Smooth muscle cell of the brain vasculature (primary cell): ENCODE measurements around the gene SIK2.
"Not testable (repeated sequence)": the region's sequence is repeated elsewhere in the genome, so short reads cannot be mapped to it uniquely, and the experiment has no call there.

Experiments
- DNase-seq: peaks from one replicate; pipeline ENCODE4 v3.0.0-alpha.2; 2012; ENCODE audit warnings: low read depth, low spot score

Gene SIK2

GRCh38 chr11:111658493-111658892, 56.2 kb downstream of the SIK2 start:
- not testable (repeated sequence) for DNase-seq

GRCh38 chr11:111659201-111660115, 57.2 kb downstream of the SIK2 start:
- no peak for DNase-seq

GRCh38 chr11:111660822-111661221, 58.6 kb downstream of the SIK2 start:
- DNase-seq, result no peak

GRCh38 chr11:111663820-111664219, 61.6 kb downstream of the SIK2 start:
- no peak for DNase-seq

GRCh38 chr11:111665777-111666176, 63.5 kb downstream of the SIK2 start:
- DNase-seq, result peak; percentile 20

GRCh38 chr11:111668980-111669379, 66.7 kb downstream of the SIK2 start:
- no peak for DNase-seq

GRCh38 chr11:111671383-111671782, 69.1 kb downstream of the SIK2 start:
- no peak for DNase-seq

- DNase-seq, result no peak
These were observed 70.7 kb downstream of the SIK2 start for GRCh38 chr11:111672949-111673348.

GRCh38 chr11:111674941-111675340, 72.7 kb downstream of the SIK2 start:
- DNase-seq, result no peak

GRCh38 chr11:111675891-111676290, 73.6 kb downstream of the SIK2 start:
- no peak for DNase-seq

GRCh38 chr11:111676878-111677585, 74.8 kb downstream of the SIK2 start:
- no peak for DNase-seq

- no peak for DNase-seq
These were observed 78.4 kb downstream of the SIK2 start for GRCh38 chr11:111680486-111681175.

GRCh38 chr11:111683806-111684205, 81.6 kb downstream of the SIK2 start:
- no peak for DNase-seq

GRCh38 chr11:111684251-111684650, 82.0 kb downstream of the SIK2 start:
- no peak for DNase-seq

- DNase-seq, result no peak
These were observed 85.8 kb downstream of the SIK2 start for GRCh38 chr11:111688013-111688412.

GRCh38 chr11:111691176-111691575, 88.9 kb downstream of the SIK2 start:
- DNase-seq, result no peak

- DNase-seq, result no peak
These were observed 89.5 kb downstream of the SIK2 start for GRCh38 chr11:111691741-111692140.

GRCh38 chr11:111693224-111693937, 91.1 kb downstream of the SIK2 start:
- DNase-seq, result no peak

GRCh38 chr11:111694851-111695250, 92.6 kb downstream of the SIK2 start:
- peak; percentile 55 for DNase-seq

- DNase-seq, result no peak
These were observed 94.3 kb downstream of the SIK2 start for GRCh38 chr11:111696556-111696955.

GRCh38 chr11:111697933-111698371, 95.7 kb downstream of the SIK2 start:
- no peak for DNase-seq
